Bronchial epithelial cell (primary cell): ENCODE measurements around the gene TAMALIN. TPM values are rescaled to one million over a fixed set of nuclear protein-coding genes. Genes with fewer than 3 reads are reported as not detected.

Experiments
- DNase-seq: peaks from one replicate; pipeline ENCODE4 v3.0.0-alpha.2; 2010; ENCODE audit warnings: low read depth
- FAIRE-seq: peaks from 2 replicates; lab custom pipeline; 2011; peaks lifted over from hg19 to GRCh38; lab: Jason Lieb, UNC
- H3K27me3 ChIP-seq: 2 replicates; pipeline ENCODE4 v1.5.1; 2011; ENCODE audit warnings: low read length; ENCODE audit not compliant: control insufficient read depth, insufficient read depth
- H3K36me3 ChIP-seq: 2 replicates; pipeline ENCODE4 v1.5.1; 2011; ENCODE audit warnings: low read length; ENCODE audit not compliant: control insufficient read depth, insufficient read depth
- H3K4me3 ChIP-seq: 2 replicates; pipeline ENCODE4 v1.5.1; 2011; ENCODE audit warnings: mild to moderate bottlenecking, low read depth, low read length, control low read depth
- CTCF ChIP-seq: IDR thresholded peaks from 2 replicates; pipeline ENCODE4 v1.5.1; 2011; ENCODE audit warnings: mild to moderate bottlenecking, moderate library complexity, low read length, control low read depth, inconsistent platforms; ENCODE audit not compliant: insufficient read depth, severe bottlenecking
- total RNA-seq: library from RNA; depleted of rRNA; stranded (reverse); fragments of >200 nt; gene quantifications from 2 replicates; pipeline ENCODE4 v1.2.1, GENCODE V29; 2014

Gene TAMALIN
- total RNA-seq, 1 donor from 2014 or later = not detected

- DNase-seq (no peak), FAIRE-seq (no peak)
- Histone ChIP-seq H3K36me3 (no peaks in the 10 kb centered on the region), H3K27me3 (no peaks in the 10 kb centered on the region), H3K4me3 (no peak overlapping the region)
- no peak for TF ChIP-seq CTCF
Measured at GRCh38 chr12:52054231-52054832, 47.6 kb downstream of the TAMALIN start.

DNA sequence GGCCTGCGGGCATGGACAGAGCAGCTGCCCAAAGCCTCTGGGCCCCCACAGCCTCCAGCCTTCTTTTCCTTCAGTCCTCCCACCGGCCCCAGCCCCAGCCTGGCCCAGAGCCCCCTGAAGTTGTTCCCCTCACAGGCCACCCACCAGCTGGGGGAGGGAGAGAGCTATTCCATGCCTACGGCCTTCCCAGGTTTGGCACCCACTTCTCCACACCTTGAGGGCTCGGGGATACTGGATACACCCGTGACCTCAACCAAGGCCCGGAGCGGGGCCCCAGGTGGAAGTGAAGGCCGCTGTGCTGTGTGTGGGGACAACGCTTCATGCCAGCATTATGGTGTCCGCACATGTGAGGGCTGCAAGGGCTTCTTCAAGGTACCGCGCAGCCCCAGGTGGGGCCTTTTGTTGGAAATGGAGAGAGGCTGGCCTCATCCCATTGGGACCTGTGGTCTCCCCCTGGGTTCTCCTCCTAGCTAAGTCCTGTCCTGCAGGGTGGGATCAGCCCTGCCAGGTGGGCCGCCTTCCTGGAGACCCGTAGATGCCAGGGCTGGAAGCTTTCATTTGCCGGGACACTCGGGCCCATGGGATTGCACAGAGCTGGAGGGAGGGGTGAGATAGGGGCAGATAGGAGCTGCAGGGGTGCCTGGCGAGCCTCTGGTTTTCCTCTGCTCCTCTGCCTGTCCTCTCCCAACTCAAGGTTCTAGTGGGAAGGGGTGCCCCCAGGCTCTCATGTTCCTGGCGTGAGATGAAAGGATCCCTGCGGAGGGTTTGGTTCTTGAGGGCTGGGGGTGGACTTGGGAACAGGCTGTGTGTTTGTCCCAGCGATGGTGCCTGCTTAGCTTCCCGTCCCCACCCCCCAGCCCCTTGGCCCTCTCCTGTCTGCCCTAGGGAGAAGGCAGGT lies 48.3 kb downstream of the TAMALIN start:
- H3K36me3 ChIP-seq = no peaks in the 10 kb centered on the region
- FAIRE-seq = no peak
- no peak overlapping the region for H3K4me3 ChIP-seq
- H3K27me3 ChIP-seq = no peaks in the 10 kb centered on the region
- DNase-seq = no peak
- TF ChIP-seq CTCF = no peak

DNA sequence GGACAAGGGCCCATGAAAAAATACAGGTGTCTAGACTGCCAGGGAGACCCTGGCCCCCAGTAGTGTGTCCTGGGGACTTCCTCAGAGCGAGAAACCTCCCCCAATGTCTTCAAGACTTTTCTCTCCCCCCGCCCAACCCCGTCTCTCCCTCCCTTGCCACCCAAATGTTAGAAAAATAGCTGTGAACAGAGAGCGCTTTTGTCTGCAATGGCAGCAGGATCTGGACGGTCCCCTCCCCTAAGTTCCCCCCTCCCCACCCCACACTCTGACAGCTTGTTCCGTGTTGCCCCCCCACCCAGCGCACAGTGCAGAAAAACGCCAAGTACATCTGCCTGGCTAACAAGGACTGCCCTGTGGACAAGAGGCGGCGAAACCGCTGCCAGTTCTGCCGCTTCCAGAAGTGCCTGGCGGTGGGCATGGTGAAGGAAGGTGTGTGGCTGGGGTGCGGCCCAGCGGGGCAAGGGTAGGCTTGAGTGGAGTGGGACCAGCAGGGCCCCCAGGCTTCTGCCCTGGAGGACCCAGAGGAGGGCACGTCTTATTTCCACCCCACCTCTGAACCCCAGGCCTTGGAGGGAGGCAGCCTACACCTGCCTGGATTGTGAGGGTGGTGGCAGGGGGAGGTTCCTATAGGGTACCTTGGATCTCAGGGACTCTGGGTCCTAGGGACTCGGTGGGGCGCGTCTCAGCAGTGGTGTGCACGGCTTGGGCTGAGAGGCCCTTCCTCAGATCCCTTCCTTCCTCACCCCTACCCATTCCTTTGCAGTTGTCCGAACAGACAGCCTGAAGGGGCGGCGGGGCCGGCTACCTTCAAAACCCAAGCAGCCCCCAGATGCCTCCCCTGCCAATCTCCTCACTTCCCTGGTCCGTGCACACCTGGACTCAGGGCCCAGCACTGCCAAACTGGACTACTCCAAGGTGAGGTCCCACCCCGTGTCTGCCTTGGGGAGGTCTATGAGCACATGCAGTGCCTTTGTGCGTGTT lies 49.3 kb downstream of the TAMALIN start:
- H3K4me3 ChIP-seq = no peak overlapping the region
- no peaks in the 10 kb centered on the region for H3K27me3 ChIP-seq
- FAIRE-seq (no peak), DNase-seq (no peak)
- no peaks in the 10 kb centered on the region for H3K36me3 ChIP-seq
- TF ChIP-seq CTCF = no peak

DNA sequence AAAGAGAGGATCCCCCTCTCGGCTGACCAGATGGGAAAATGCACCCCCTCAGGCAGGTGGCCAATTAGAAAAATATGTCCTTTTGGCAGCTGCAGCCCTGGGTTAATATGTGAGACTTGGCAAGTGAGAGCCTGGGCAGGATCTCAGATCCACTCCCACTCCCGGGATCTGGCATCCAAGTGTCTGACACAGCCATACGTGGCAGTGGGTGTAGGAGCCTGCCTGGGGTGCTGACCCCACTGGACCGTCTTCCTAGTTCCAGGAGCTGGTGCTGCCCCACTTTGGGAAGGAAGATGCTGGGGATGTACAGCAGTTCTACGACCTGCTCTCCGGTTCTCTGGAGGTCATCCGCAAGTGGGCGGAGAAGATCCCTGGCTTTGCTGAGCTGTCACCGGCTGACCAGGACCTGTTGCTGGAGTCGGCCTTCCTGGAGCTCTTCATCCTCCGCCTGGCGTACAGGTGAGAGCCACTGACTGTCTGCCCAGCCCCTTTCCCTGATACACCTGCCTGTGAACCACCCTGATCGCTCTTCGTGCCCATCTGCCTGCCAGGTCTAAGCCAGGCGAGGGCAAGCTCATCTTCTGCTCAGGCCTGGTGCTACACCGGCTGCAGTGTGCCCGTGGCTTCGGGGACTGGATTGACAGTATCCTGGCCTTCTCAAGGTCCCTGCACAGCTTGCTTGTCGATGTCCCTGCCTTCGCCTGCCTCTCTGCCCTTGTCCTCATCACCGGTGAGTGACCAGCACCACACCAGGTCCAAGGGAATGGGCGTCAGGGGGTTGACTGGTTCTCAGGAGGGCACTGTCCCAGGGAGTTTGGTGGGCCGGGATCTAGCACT lies 50.3 kb downstream of the TAMALIN start:
- FAIRE-seq = peak; percentile 43
- H3K36me3 ChIP-seq = no peaks in the 10 kb centered on the region
- TF ChIP-seq CTCF = no peak
- DNase-seq = no peak
- no peak overlapping the region for H3K4me3 ChIP-seq
- H3K27me3 ChIP-seq = no peaks in the 10 kb centered on the region
